GM10266 (cell line): ENCODE data around the gene SGCA.

Source experiments
- DNase-seq: peaks from one replicate; pipeline ENCODE4 v3.0.0; 2012; ENCODE audit errors: extremely low spot score
- TF ChIP-seq, protein P1 (sequence below): IDR thresholded peaks from 2 replicates; pipeline ENCODE4 v1.5.1; 2012; ENCODE audit warnings: mild to moderate bottlenecking, low read depth; ENCODE audit not compliant: control insufficient read depth, insufficient read depth; ENCODE audit errors: missing control alignments

The SGCA gene

GRCh38 chr17:50190293-50190602 lies 24.4 kb downstream of the SGCA start:
- DNase-seq, result no peak
- TF ChIP-seq, protein P1, sequence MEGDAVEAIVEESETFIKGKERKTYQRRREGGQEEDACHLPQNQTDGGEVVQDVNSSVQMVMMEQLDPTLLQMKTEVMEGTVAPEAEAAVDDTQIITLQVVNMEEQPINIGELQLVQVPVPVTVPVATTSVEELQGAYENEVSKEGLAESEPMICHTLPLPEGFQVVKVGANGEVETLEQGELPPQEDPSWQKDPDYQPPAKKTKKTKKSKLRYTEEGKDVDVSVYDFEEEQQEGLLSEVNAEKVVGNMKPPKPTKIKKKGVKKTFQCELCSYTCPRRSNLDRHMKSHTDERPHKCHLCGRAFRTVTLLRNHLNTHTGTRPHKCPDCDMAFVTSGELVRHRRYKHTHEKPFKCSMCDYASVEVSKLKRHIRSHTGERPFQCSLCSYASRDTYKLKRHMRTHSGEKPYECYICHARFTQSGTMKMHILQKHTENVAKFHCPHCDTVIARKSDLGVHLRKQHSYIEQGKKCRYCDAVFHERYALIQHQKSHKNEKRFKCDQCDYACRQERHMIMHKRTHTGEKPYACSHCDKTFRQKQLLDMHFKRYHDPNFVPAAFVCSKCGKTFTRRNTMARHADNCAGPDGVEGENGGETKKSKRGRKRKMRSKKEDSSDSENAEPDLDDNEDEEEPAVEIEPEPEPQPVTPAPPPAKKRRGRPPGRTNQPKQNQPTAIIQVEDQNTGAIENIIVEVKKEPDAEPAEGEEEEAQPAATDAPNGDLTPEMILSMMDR, result no peak

DNA sequence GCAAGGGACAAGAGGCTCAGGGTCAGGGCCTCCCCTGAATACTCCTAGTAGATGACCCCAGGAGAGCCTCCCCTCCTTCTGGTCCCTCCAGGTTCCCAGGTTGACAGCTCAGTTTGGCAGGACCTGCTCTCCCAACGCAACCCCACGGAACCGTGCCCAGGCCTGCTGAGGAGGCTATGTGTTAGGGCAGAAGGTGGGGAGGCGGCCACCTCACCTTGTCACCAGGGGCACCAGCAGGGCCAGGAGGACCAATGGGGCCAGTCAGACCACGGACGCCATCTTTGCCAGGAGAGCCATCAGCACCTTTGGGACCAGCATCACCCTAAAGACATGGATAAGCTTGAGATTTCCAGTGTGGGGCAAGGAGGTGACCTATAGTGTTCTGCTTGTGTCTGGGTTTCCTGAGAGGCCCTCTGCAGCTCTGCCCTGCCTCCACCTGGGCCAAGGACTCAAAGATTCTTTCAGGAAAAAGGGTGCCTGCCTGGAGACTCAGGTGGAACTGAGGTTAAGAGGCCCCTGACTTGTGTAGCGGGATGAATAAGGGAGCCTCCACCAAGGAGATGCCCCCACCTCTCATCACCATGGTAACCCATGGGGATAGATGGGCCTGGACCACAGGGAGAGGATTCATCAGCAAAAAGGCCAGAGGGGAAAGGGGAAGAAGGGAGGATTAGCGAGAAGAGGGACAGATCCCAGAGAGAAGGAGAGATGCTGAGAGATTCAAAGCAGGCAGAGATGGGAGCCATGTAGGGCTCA lies 25.0 kb downstream of the SGCA start:
- no peak for DNase-seq
- TF ChIP-seq, protein P1, result no peak

GRCh38 chr17:50191359-50192143 lies 25.7 kb downstream of the SGCA start:
- TF ChIP-seq, protein P1, result no peak
- DNase-seq, result no peak

DNA sequence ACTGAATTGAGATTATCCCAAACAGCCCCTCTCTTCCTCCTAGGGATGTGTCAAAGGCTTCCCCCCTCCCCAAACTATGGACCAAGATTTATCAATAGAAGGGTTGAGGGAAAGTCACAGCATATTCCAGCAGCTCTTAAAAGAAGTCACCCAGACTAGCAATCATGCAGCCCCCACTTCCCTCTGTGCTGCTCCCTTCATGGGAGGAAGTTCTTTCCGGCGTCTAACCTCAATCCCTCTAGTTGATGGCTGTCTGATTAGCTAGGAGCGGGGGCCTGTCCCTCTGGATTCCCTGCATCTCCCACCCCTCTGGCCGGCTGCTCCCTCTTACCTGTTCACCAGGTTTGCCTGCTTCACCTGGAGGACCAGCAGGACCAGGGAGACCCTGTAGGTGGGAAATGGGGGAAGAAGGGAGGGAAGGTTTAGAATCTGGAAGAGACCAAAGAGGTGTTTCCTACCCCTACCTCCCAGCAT lies 26.4 kb downstream of the SGCA start:
- DNase-seq, result no peak
- TF ChIP-seq, protein P1, result no peak

DNA sequence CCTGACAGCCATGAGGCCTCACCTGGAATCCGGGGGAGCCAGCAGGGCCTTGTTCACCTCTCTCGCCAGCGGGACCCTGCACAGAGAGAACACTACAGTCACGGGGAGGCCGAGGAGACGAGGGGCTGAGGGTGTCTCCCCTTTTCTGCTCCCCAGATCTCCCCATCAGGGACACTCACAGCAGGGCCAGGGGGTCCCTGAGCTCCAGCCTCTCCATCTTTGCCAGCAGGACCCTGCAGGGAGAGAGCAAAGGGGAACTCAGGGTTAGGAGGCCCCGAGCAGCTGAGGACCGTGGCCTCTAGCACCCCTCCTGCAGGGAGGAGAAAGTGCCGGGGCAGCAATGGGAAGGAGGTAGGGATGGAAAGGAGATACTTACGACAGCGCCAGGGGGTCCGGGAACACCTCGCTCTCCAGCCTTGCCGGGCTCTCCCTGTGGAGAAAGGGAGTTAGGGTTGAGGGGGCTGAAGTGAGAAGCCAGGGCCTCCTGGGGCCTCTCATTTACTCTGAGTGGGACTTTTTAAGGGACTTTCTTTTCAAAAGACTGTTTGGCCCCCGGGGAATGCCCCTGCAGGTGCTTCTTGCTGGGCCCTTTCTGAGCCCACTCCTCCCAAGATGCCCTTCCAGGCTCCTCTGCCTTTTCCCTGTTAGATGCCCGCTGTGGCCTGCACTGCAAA lies 26.9 kb downstream of the SGCA start:
- TF ChIP-seq, protein P1, result no peak
- peak; percentile 61 for DNase-seq

DNA sequence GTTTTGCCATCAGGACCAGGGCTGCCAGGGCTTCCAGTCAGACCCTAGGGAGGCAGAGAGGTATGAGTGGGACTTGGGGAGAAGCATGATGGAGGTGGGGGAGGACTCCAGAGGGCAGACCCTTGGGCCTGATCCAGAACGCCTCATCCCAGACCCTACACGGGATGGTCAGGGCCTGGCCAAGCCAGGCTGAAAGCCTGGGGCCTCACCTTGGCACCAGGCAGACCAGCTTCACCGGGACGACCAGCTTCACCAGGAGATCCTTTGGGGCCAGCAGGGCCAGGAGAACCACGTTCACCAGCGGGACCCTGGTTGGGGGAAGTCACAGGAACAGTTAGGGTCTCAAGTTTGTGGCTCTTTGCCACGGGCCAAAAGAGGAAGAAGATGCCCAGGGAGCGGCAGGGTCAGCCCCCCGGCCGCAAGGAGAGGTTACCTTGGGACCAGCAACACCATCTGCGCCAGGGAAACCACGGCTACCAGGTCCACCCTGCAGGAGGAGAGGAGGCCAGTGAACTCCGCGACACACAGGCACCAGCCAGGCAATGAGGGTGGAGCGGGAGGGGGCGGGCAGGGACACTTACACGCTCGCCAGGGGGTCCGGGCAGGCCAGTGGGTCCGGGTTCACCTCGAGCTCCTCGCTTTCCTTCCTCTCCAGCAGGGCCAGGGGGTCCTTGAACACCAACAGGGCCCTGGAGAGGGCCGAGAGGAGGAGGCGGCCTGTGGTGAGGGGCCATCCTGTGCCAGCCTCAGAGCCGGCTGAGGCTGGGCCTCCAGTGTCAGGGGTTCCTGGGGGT lies 28.5 kb downstream of the SGCA start:
- TF ChIP-seq, protein P1, result no peak
- no peak for DNase-seq
